ENCODE measurements around the gene TSPAN32. TPM values are rescaled to one million over a fixed set of nuclear protein-coding genes. Genes with fewer than 3 reads are reported as not detected.

Gene TSPAN32
- polyA plus RNA-seq, 10 donors, result 2.0 to 5.6 (median 2.5) TPM

GRCh38 chr11:2266586-2267305 is 35.1 kb upstream of the TSPAN32 start:
- DNase-seq, result no peak

GRCh38 chr11:2267306-2267850 is 34.4 kb upstream of the TSPAN32 start:
- DNase-seq, result no peak

GRCh38 chr11:2267851-2268728 is 33.7 kb upstream of the TSPAN32 start:
- no peak for DNase-seq

- peak in 1 of 3 donors; percentile 58 for DNase-seq
These were observed 32.8 kb upstream of the TSPAN32 start for GRCh38 chr11:2268729-2269600.

- DNase-seq, result peak; percentile 31 to 86 (median 73)
These were observed 32.1 kb upstream of the TSPAN32 start for GRCh38 chr11:2269601-2270321.

- peak in 1 of 3 donors; percentile 54 for DNase-seq
These were observed 31.3 kb upstream of the TSPAN32 start, which contains the start of gene ASCL2 for GRCh38 chr11:2270322-2271076. Gene ASCL2, minus strand, starts transcription at chr11:2270588. Its CDS starts 256 bp downstream, at chr11:2270332.

GRCh38 chr11:2271077-2271326 is 30.8 kb upstream of the TSPAN32 start:
- peak in 1 of 3 donors; percentile 48 for DNase-seq

GRCh38 chr11:2271327-2272227 is 30.2 kb upstream of the TSPAN32 start:
- DNase-seq, result no peak

- DNase-seq, result no peak
These were observed 29.4 kb upstream of the TSPAN32 start for GRCh38 chr11:2272228-2272945.

- no peak for DNase-seq
These were observed 28.9 kb upstream of the TSPAN32 start for GRCh38 chr11:2272946-2273280.

GRCh38 chr11:2273311-2273710 is 28.5 kb upstream of the TSPAN32 start:
- no peak for DNase-seq

- DNase-seq, result no peak
These were observed 28.0 kb upstream of the TSPAN32 start for GRCh38 chr11:2273771-2274170.

GRCh38 chr11:2275334-2276279 is 26.2 kb upstream of the TSPAN32 start:
- no peak for DNase-seq

GRCh38 chr11:2276280-2277007 is 25.4 kb upstream of the TSPAN32 start:
- DNase-seq, result no peak

GRCh38 chr11:2277008-2277346 is 24.8 kb upstream of the TSPAN32 start:
- DNase-seq, result no peak

GRCh38 chr11:2277933-2278523 is 23.8 kb upstream of the TSPAN32 start:
- DNase-seq, result no peak

- no peak for DNase-seq
These were observed 21.6 kb upstream of the TSPAN32 start for GRCh38 chr11:2280208-2280607.
